Measurements from ENCODE around the gene CAPZB. TPM values are rescaled to one million over a fixed set of nuclear protein-coding genes. Genes with fewer than 3 reads are reported as not detected.

Gene CAPZB
- 173 and 183 TPM in 2 replicates for total RNA-seq

DNA sequence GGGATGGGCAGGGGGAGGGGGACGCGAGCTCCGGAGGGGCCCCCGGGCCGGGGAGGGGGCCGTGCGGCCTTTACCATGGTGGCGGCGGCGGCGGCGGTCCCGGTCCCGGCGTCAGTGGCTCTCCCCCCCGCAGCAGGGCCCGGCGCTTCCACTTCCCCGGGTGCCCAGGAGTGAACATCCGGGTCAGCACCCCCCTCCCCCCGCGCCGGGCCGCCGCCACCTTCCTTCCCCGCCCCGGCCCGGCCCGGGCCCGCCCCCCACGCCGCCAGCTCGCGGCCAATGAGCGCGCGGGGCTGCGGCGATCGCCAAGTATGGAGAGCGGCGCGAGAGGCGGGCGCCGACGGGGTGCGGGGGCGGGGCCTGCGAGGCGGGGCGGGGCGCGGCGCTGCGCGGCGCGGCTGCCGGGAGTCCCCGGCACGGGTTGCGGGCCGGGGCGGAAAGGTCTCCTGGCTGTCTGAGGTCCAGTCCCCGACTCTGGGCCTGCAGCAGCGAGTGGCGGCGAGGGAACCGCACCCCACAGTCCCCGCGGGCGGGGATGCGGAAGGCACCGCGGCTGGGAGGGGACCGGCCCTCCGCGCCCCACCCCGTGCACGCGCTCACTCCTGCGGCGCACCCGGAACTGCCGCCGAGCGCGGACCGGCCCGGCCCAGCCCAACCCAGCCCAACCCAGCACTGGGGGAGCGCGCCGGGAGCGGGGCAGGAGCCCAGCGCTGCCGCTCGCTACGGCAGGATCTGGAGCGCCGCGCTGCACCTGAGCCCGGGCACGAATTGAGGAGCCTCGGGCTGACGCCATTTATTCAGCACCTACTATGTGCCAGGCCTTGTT lies at the start of gene CAPZB:
Gene CAPZB (minus strand): TSS at position 178 of the 826 bp plus-strand sequence. CDS start 101 bp downstream, at position 77.
- H3K4me3 ChIP-seq (ENCODE audit: low read depth, low read length): peak within 1 kb of the TSS; percentile 95
- TF ChIP-seq, protein P1, sequence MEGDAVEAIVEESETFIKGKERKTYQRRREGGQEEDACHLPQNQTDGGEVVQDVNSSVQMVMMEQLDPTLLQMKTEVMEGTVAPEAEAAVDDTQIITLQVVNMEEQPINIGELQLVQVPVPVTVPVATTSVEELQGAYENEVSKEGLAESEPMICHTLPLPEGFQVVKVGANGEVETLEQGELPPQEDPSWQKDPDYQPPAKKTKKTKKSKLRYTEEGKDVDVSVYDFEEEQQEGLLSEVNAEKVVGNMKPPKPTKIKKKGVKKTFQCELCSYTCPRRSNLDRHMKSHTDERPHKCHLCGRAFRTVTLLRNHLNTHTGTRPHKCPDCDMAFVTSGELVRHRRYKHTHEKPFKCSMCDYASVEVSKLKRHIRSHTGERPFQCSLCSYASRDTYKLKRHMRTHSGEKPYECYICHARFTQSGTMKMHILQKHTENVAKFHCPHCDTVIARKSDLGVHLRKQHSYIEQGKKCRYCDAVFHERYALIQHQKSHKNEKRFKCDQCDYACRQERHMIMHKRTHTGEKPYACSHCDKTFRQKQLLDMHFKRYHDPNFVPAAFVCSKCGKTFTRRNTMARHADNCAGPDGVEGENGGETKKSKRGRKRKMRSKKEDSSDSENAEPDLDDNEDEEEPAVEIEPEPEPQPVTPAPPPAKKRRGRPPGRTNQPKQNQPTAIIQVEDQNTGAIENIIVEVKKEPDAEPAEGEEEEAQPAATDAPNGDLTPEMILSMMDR (IDR thresholded peaks at IDR 0.05; ENCODE audit: insufficient read depth, low read depth, low read length): no peak
- DNase-seq (ENCODE audit: low read depth): peak; percentile 90

DNA sequence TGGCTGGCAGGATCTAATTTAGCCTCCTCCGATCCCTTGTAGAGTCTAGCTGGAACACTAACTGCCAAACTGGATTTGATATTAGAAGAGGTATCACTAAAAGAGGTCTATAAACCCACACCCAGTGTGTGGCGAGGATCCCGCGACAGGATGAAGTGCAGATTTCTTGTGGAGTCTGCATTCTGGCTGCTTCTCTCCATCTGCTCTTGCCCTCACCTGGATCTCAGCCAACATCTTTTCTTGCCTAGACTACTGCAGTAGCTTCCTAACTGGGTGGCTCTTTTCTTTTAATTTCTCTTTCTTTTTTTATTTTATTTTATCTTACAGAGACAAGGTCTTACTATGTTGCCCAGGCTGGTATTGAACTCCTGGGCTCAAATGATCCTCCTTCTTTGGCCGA lies 48.9 kb upstream of the CAPZB start:
- DNase-seq (ENCODE audit: low read depth): no peak
- no peak overlapping the region for H3K4me3 ChIP-seq (ENCODE audit: low read depth, low read length)
- TF ChIP-seq, protein P1 (IDR thresholded peaks at IDR 0.05; ENCODE audit: insufficient read depth, low read depth, low read length): no peak

DNA sequence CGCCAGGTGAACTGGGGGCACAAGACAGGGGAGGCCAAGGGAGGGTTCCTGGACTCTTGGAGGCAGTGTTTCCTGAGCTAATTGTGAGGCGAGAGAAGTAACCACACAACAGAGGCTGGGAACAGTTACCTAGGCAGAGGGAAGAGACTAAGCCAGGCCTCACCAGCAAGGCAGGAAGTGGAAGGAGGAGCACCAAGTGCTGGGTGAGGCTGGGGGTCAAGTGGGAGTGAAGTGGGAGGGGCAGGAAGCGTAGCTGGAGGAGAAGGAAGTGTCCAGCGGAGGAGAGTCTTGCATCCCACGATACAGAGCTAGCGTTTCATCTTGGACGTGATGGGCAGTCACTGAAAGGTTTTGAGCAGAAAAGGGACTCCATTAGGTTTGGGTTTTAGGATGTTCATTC lies 48.3 kb upstream of the CAPZB start:
- DNase-seq (ENCODE audit: low read depth): no peak
- H3K4me3 ChIP-seq (ENCODE audit: low read depth, low read length): no peak overlapping the region
- TF ChIP-seq, protein P1 (IDR thresholded peaks at IDR 0.05; ENCODE audit: insufficient read depth, low read depth, low read length): no peak

DNA sequence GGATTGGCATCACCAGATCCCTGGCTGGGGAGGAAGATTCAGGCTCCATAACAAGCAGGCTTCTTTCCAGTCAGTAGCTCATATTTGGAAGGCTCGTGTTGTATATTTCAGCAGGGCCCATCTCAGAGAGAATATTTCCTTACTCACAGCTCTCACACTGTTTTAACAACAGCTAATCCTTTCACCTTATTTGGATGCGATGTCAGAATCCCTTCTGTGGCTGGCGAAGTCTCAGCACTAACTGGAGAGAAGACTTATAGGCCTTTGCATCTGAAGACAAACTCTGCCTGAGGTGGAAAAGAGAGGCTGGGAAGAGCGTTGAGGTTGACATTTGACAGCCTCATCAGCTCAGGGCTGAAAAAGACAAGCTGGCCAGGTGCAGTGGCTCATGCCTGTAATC lies 47.2 kb upstream of the CAPZB start:
- DNase-seq (ENCODE audit: low read depth): no peak

DNA sequence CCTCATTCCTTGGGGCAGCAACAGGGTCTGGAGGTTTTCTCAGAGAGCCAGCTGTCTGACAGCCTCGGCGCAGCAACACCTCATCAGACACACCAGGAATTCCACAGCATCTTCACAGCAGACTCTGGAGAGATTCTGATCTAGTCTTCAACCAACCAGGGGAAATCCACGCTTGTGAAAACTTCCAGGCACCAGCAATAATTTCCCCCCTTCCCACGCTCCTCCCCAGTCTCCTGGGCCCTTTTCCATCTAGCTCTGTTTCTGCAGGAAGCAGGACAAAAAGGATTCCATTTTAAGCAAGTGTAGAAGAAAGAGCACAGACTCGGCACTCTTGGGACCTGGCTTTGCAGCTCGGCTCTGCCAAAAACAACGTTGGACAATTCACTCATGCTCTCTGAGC lies 44.3 kb upstream of the CAPZB start:
- TF ChIP-seq, protein P1 (IDR thresholded peaks at IDR 0.05; ENCODE audit: insufficient read depth, low read depth, low read length): no peak
- peak; percentile 58 for DNase-seq (ENCODE audit: low read depth)
- H3K4me3 ChIP-seq (ENCODE audit: low read depth, low read length): no peak overlapping the region

More for the DNA sequence above, 47.2 kb upstream of the CAPZB start:
- TF ChIP-seq, protein P1 (IDR thresholded peaks at IDR 0.05; ENCODE audit: insufficient read depth, low read depth, low read length): no peak
- H3K4me3 ChIP-seq (ENCODE audit: low read depth, low read length): no peak overlapping the region

DNA sequence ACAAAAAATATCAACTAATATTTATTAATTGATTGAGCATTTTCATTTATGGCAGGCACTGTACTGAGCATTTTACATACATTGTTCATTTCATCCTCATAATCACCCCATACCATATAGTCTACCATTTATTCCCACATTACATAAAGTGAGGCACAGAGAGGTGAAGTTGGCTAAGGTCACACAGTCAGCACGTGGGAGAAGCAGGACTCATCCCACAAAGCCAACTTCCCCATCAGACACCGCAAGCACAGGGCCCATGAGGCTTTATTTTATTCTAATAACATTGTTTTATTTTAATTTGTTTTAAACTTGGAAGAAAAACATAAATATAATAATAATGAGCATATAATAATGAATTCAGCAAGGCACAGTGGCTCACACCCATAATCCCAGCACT lies 43.1 kb upstream of the CAPZB start:
- TF ChIP-seq, protein P1 (IDR thresholded peaks at IDR 0.05; ENCODE audit: insufficient read depth, low read depth, low read length): no peak
- DNase-seq (ENCODE audit: low read depth): no peak
- H3K4me3 ChIP-seq (ENCODE audit: low read depth, low read length): no peak overlapping the region
